HG02943 (cell line): ENCODE results near the gene VSIR.

Experiments used
- ATAC-seq: cut with Tn5 transposase; IDR thresholded peaks from one replicate; pipeline ENCODE4 v1.9.1; 2021; ENCODE audit warnings: mild to moderate bottlenecking, low read depth, moderate library complexity; ENCODE audit not compliant: unreplicated experiment

Gene VSIR

GRCh38 chr10:71773221-71773971 lies at the start of gene VSIR:
TSS of gene VSIR (minus strand) at chr10:71773520. CDS start at chr10:71773439, 81 bp downstream.
- ATAC-seq = peak; percentile 46

- ATAC-seq = no peak
These were observed 48.8 kb upstream of the VSIR start for GRCh38 chr10:71821909-71822763.

- no peak for ATAC-seq
These were observed 47.6 kb upstream of the VSIR start for GRCh38 chr10:71820966-71821365.

GRCh38 chr10:71819985-71820384 lies 46.7 kb upstream of the VSIR start:
- no peak for ATAC-seq

GRCh38 chr10:71819441-71819861 lies 46.1 kb upstream of the VSIR start:
- ATAC-seq = no peak

- ATAC-seq = no peak
These were observed 45.4 kb upstream of the VSIR start for GRCh38 chr10:71818674-71819260.

- ATAC-seq = no peak
These were observed 44.7 kb upstream of the VSIR start for GRCh38 chr10:71817831-71818655.

- ATAC-seq = no peak
These were observed 43.8 kb upstream of the VSIR start for GRCh38 chr10:71816936-71817618.

- ATAC-seq = no peak
These were observed 43.1 kb upstream of the VSIR start for GRCh38 chr10:71816421-71816851.

GRCh38 chr10:71815515-71816130 lies 42.3 kb upstream of the VSIR start:
- ATAC-seq = no peak

GRCh38 chr10:71814922-71815411 lies 41.6 kb upstream of the VSIR start:
- ATAC-seq = no peak

- no peak for ATAC-seq
These were observed 39.7 kb upstream of the VSIR start for GRCh38 chr10:71812913-71813590.

GRCh38 chr10:71812016-71812912 lies 38.9 kb upstream of the VSIR start:
- ATAC-seq = no peak

- ATAC-seq = no peak
These were observed 38.0 kb upstream of the VSIR start for GRCh38 chr10:71811351-71811750.

- ATAC-seq = no peak
These were observed 36.9 kb upstream of the VSIR start for GRCh38 chr10:71810048-71810750.

- ATAC-seq = no peak
These were observed 36.3 kb upstream of the VSIR start for GRCh38 chr10:71809628-71810027.
